ENCODE results near the gene RPS26.

RPS26 gene

DNA sequence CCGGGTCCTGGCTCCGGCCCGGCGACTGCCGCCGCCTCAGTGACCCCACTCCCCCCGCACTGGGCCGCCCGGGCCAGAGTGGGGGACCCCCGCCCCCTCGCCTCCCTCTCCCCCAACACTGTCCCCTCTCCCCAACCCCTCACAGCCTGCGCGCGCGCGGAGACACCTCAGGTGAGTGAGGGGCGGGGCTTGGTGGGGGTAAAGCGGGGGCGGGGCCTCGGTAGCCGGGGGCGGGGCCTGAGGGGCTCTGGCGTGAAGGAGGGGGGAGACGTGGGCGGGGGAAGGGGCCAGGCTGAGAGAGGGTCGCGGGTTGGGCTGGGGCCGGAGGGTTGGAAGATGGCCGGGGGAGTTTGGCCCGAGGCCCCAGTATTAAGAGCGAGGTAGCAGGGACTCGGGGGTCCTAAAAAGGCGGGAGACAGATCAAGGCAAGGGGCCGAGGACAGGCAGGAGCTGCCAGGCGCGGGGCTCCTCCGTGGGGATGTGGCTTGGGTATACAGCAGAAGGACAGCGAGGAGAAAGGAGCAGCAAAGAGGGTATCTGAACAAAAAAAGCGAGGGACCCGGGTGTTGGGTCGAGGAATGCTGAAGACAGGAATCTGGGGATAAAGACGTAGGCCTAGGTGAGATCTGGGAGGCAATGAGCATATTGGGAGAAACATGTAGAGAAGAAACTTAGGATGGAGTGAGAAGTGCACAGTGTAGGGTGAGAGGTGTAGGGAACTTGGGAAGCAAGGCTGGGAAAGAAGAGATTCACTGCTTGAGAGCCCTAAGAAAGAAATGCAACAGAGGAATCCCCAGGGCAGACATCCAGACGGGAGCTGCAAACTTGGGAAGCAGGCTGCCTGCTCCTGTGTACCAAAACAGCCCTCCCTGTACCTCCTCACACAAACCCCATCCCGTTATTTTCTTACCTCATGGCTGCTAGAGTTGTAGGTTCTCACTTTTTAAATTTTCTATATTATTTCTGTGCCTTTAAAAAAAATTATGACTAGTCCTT lies 33.9 kb upstream of the RPS26 start:
- TF ChIP-seq, protein P1, sequence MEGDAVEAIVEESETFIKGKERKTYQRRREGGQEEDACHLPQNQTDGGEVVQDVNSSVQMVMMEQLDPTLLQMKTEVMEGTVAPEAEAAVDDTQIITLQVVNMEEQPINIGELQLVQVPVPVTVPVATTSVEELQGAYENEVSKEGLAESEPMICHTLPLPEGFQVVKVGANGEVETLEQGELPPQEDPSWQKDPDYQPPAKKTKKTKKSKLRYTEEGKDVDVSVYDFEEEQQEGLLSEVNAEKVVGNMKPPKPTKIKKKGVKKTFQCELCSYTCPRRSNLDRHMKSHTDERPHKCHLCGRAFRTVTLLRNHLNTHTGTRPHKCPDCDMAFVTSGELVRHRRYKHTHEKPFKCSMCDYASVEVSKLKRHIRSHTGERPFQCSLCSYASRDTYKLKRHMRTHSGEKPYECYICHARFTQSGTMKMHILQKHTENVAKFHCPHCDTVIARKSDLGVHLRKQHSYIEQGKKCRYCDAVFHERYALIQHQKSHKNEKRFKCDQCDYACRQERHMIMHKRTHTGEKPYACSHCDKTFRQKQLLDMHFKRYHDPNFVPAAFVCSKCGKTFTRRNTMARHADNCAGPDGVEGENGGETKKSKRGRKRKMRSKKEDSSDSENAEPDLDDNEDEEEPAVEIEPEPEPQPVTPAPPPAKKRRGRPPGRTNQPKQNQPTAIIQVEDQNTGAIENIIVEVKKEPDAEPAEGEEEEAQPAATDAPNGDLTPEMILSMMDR (IDR thresholded peaks at IDR 0.05; ENCODE audit: low read length), result no peak
- no peak for TF ChIP-seq EZH2 (IDR thresholded peaks at IDR 0.05; ENCODE audit: borderline replicate concordance, low read length)
- H3K9me3 ChIP-seq (ENCODE audit: low read length), result no peaks in the 10 kb centered on the region
- no peaks in the 10 kb centered on the region for H3K9me2 ChIP-seq (ENCODE audit: low read depth, low read length)
- H4K20me1 ChIP-seq (ENCODE audit: insufficient read depth, low read length), result no peaks in the 10 kb centered on the region
- H3K27me3 ChIP-seq (ENCODE audit: insufficient read depth, low read length), result no peaks in the 10 kb centered on the region
- no peaks in the 10 kb centered on the region for H3F3A ChIP-seq (ENCODE audit: insufficient read depth, low read length)
- no peaks in the 10 kb centered on the region for H3K36me3 ChIP-seq (ENCODE audit: insufficient read depth, low read length)
- 0 out of 2 replicates have a peak overlapping the region, but pooled peaks have one; percentile 60 for H2AFZ ChIP-seq (ENCODE audit: low read length)
- H3K27ac ChIP-seq (ENCODE audit: low read depth, low read length, poor library complexity, severe bottlenecking), result no peak overlapping the region
- H3K4me2 ChIP-seq (ENCODE audit: low read length), result peak overlapping the region; percentile 80
- no peaks in the 10 kb centered on the region for H3K79me2 ChIP-seq (ENCODE audit: insufficient read depth, low read length)
- H3K4me1 ChIP-seq (ENCODE audit: insufficient read depth, low read length, severe bottlenecking), result peaks cover 12% of the 10 kb centered on the region
- H3K4me3 ChIP-seq (ENCODE audit: low read depth, low read length, poor library complexity, severe bottlenecking), result peak overlapping the region; percentile 75
- peak overlapping the region; percentile 66 for H3K9ac ChIP-seq (ENCODE audit: low read length)

DNA sequence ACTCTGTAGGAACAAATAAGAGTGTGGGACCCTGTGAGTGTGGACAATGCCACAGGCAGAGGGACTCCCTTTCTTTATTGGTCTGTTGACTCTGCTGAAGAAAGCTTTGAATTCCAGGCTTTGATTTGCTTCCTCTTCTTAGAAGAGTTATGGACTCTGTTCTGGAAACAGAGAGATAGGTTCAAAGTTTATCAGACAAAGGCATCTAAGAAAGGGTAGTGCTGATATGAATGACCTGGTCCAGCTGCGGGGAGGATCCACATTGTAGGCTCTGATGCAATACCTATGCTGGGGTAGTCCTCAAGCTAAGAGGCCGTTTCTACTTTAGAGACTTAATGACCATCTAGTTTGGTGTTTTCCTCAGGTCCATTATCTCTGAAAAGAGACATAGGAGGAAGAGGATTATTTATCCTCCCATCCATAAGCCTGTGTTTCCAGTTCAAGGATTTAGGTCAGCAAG lies 31.6 kb upstream of the RPS26 start:
- Histone ChIP-seq H3K36me3 (ENCODE audit: insufficient read depth, low read length) (no peaks in the 10 kb centered on the region), H2AFZ (ENCODE audit: low read length) (no peak overlapping the region), H3K27me3 (ENCODE audit: insufficient read depth, low read length) (no peaks in the 10 kb centered on the region), H3K4me3 (ENCODE audit: low read depth, low read length, poor library complexity, severe bottlenecking) (no peak overlapping the region), H3K79me2 (ENCODE audit: insufficient read depth, low read length) (no peaks in the 10 kb centered on the region), H3K27ac (ENCODE audit: low read depth, low read length, poor library complexity, severe bottlenecking) (no peak overlapping the region), H3K4me2 (ENCODE audit: low read length) (no peak overlapping the region), H4K20me1 (ENCODE audit: insufficient read depth, low read length) (no peaks in the 10 kb centered on the region), H3K9me2 (ENCODE audit: low read depth, low read length) (no peaks in the 10 kb centered on the region), H3K4me1 (ENCODE audit: insufficient read depth, low read length, severe bottlenecking) (peaks cover 20% of the 10 kb centered on the region), H3F3A (ENCODE audit: insufficient read depth, low read length) (no peaks in the 10 kb centered on the region), H3K9me3 (ENCODE audit: low read length) (no peaks in the 10 kb centered on the region), H3K9ac (ENCODE audit: low read length) (no peak overlapping the region)
- TF ChIP-seq, protein P1 (IDR thresholded peaks at IDR 0.05; ENCODE audit: low read length), result no peak
- no peak for TF ChIP-seq EZH2 (IDR thresholded peaks at IDR 0.05; ENCODE audit: borderline replicate concordance, low read length)

DNA sequence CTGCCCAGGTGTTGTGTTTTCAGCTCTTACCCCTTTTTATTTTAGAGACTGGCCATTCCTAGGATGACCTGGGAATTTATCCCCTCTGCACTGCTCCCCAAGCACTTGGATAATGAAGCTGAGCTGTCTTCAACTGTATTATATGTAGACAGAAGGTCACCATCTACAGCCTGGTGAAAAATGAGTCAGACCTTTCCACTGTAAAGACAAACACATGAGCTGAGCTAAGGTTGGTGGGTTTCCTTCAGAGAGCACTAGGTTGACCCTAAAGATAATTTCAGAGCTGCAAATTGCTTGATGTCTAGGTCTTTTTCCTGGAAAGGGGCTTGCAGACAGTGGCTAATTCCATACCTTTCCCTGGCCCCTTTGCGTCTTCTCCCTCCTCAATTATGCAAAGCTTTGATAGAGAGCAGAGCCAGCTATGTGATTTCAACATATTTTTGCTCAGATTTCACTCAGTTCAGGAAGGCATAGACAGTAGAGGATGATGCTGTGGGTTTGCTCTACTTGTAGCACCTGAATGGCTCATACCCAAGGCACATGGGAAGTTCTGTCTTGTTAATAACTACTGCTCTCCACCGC lies 30.1 kb upstream of the RPS26 start:
- Histone ChIP-seq H3K4me1 (ENCODE audit: insufficient read depth, low read length, severe bottlenecking) (peaks cover 19% of the 10 kb centered on the region), H3K27ac (ENCODE audit: low read depth, low read length, poor library complexity, severe bottlenecking) (no peak overlapping the region), H2AFZ (ENCODE audit: low read length) (no peak overlapping the region), H3K27me3 (ENCODE audit: insufficient read depth, low read length) (no peaks in the 10 kb centered on the region), H3K36me3 (ENCODE audit: insufficient read depth, low read length) (no peaks in the 10 kb centered on the region), H3K79me2 (ENCODE audit: insufficient read depth, low read length) (no peaks in the 10 kb centered on the region), H3F3A (ENCODE audit: insufficient read depth, low read length) (no peaks in the 10 kb centered on the region), H3K4me2 (ENCODE audit: low read length) (no peak overlapping the region), H3K9me2 (ENCODE audit: low read depth, low read length) (no peaks in the 10 kb centered on the region), H3K9me3 (ENCODE audit: low read length) (no peaks in the 10 kb centered on the region), H3K9ac (ENCODE audit: low read length) (no peak overlapping the region), H4K20me1 (ENCODE audit: insufficient read depth, low read length) (no peaks in the 10 kb centered on the region), H3K4me3 (ENCODE audit: low read depth, low read length, poor library complexity, severe bottlenecking) (no peak overlapping the region)
- TF ChIP-seq, protein P1 (IDR thresholded peaks at IDR 0.05; ENCODE audit: low read length), result no peak
- no peak for TF ChIP-seq EZH2 (IDR thresholded peaks at IDR 0.05; ENCODE audit: borderline replicate concordance, low read length)

Measured in OCI-LY1 (cell line).